ENCODE measurements around the gene SUN5.

DNA sequence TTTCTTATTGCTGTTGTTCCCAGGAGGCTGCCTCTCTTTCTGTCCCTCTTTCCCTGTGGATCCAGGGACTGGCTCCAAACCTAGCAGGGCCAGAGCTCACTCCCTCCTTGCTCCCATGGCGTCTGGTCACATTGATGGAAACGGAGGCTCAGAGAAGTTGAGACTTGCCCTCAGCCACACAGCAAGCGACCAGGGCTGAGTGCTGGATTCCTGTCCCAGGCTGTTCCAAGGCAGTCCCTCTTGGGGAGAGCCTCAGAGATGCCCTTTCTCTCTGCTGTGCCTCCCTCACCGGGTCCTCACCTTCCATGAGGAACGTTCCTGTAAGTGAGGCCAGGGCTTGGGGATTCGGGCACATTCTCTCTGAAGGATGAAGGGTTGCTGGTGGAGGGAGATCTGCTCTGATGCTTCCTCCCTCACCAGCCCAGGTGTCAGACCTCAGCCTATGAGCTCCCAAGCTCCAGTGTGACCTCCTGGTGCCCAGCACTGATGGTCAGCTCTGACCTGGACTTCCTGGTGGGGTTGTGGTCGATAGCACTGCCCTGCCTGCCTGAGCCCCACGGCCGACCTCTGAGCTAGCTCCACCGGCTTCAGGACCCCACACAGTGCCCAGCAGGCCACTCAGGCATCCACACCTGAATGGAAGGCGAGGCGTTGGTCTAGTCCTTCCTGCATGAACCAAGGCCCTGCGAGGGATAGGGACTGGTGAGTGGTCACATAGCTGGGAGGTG is 26.8 kb downstream of the SUN5 start:
- TF ChIP-seq, protein P1, sequence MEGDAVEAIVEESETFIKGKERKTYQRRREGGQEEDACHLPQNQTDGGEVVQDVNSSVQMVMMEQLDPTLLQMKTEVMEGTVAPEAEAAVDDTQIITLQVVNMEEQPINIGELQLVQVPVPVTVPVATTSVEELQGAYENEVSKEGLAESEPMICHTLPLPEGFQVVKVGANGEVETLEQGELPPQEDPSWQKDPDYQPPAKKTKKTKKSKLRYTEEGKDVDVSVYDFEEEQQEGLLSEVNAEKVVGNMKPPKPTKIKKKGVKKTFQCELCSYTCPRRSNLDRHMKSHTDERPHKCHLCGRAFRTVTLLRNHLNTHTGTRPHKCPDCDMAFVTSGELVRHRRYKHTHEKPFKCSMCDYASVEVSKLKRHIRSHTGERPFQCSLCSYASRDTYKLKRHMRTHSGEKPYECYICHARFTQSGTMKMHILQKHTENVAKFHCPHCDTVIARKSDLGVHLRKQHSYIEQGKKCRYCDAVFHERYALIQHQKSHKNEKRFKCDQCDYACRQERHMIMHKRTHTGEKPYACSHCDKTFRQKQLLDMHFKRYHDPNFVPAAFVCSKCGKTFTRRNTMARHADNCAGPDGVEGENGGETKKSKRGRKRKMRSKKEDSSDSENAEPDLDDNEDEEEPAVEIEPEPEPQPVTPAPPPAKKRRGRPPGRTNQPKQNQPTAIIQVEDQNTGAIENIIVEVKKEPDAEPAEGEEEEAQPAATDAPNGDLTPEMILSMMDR (IDR thresholded peaks at IDR 0.05) = no peak
- no peak for TF ChIP-seq EZH2 (IDR thresholded peaks at IDR 0.05; ENCODE audit: borderline replicate concordance, insufficient read depth, low read depth, low read length, poor library complexity, severe bottlenecking)

All from B cell (primary cell).